Neuronal stem cell (in vitro differentiated cells): ENCODE results near the gene CCDC149.

Experiments
- DNase-seq: peaks from one replicate; pipeline ENCODE4 v3.0.0-alpha.2; 2013; ENCODE audit warnings: low spot score
- H2AFZ ChIP-seq: one replicate; pipeline ENCODE4 v1.6.1; 2013; ENCODE audit warnings: mild to moderate bottlenecking, low read length, inconsistent platforms
- H2AK5ac ChIP-seq: 2 replicates; pipeline ENCODE4 v1.6.1; 2013; ENCODE audit warnings: low read depth, mild to moderate bottlenecking, inconsistent platforms, low read length, moderate library complexity, mixed read lengths
- H2BK120ac ChIP-seq: 2 replicates; pipeline ENCODE4 v1.6.1; 2013; ENCODE audit warnings: low read depth, mild to moderate bottlenecking, inconsistent platforms, low read length, moderate library complexity, mixed read lengths
- H2BK12ac ChIP-seq: one replicate; pipeline ENCODE4 v1.6.1; 2013; ENCODE audit warnings: low read length, inconsistent platforms
- H2BK15ac ChIP-seq: 2 replicates; pipeline ENCODE4 v1.6.1; 2013; ENCODE audit warnings: mild to moderate bottlenecking, low read length, inconsistent platforms, mixed read lengths
- H2BK5ac ChIP-seq: one replicate; pipeline ENCODE4 v1.6.1; 2013; ENCODE audit warnings: inconsistent platforms, mild to moderate bottlenecking, low read length, moderate library complexity
- H3K14ac ChIP-seq: one replicate; pipeline ENCODE4 v1.6.1; 2013; ENCODE audit warnings: low read length, inconsistent platforms
- H3K18ac ChIP-seq: 2 replicates; pipeline ENCODE4 v1.6.1; 2013; ENCODE audit warnings: low read length, inconsistent platforms
- H3K23ac ChIP-seq: 2 replicates; pipeline ENCODE4 v1.6.1; 2013; ENCODE audit warnings: low read depth, mild to moderate bottlenecking, mixed read lengths, low read length, inconsistent platforms; ENCODE audit not compliant: poor library complexity
- H3K27ac ChIP-seq: replicated peaks from 3 replicates; pipeline ENCODE4 v1.5.1; 2013; ENCODE audit warnings: low read length, inconsistent platforms
- H3K27me3 ChIP-seq, 3 experiments: 2 replicates each; pipeline ENCODE4 v1.6.1; 2013; ENCODE audit warnings: low read length in 3 of 3, mild to moderate bottlenecking in 2 of 3, inconsistent platforms in 1 of 3, low read depth in 1 of 3, mixed read lengths in 1 of 3, moderate library complexity in 1 of 3; ENCODE audit not compliant: control insufficient read depth in 3 of 3, insufficient read depth in 3 of 3
- H3K36me3 ChIP-seq, 2 donors: replicated peaks in 1 of 2; 2 replicates each; pipeline ENCODE4 v1.6.1; 2013; ENCODE audit warnings: low read length in 2 of 2; ENCODE audit not compliant: control insufficient read depth in 2 of 2, insufficient read depth in 2 of 2
- H3K4ac ChIP-seq: 2 replicates; pipeline ENCODE4 v1.6.1; 2013; ENCODE audit warnings: inconsistent platforms, mild to moderate bottlenecking, low read length, moderate library complexity
- H3K4me1 ChIP-seq, 2 donors: 1 replicate in 1 of 2; 2 replicates in 1 of 2; pipeline ENCODE4 v1.6.1; 2013; ENCODE audit warnings: low read length in 2 of 2, low read depth in 1 of 2; ENCODE audit not compliant: control insufficient read depth in 2 of 2, insufficient read depth in 1 of 2
- H3K4me2 ChIP-seq: one replicate; pipeline ENCODE4 v1.6.1; 2013; ENCODE audit warnings: mild to moderate bottlenecking, low read length, inconsistent platforms; ENCODE audit not compliant: insufficient read depth, poor library complexity, severe bottlenecking
- H3K4me3 ChIP-seq, 2 donors: 2 replicates each; pipeline ENCODE4 v1.5.1; 2013; ENCODE audit warnings: low read length in 2 of 2, mild to moderate bottlenecking in 2 of 2, inconsistent platforms in 1 of 2, moderate library complexity in 1 of 2
- H3K79me1 ChIP-seq: one replicate; pipeline ENCODE4 v1.6.1; 2013; ENCODE audit warnings: low read depth, mild to moderate bottlenecking, inconsistent platforms, low read length, moderate library complexity
- H3K9ac ChIP-seq: one replicate; pipeline ENCODE4 v1.6.1; 2013; ENCODE audit warnings: mild to moderate bottlenecking, low read depth, low read length, inconsistent platforms; ENCODE audit not compliant: poor library complexity
- H3K9me3 ChIP-seq, 2 donors: replicated peaks in 1 of 2; 2 replicates each; pipeline versions ENCODE3 to v1.6.1; 2013; ENCODE audit warnings: low read length in 2 of 2, mild to moderate bottlenecking in 2 of 2, inconsistent platforms in 1 of 2, low read depth in 1 of 2, mixed read lengths in 1 of 2, moderate library complexity in 1 of 2; ENCODE audit not compliant: control insufficient read depth in 2 of 2, insufficient read depth in 1 of 2
- H4K8ac ChIP-seq: one replicate; pipeline ENCODE4 v1.6.1; 2013; ENCODE audit warnings: low read depth, mild to moderate bottlenecking, inconsistent platforms, low read length, moderate library complexity
- H4K91ac ChIP-seq: one replicate; pipeline ENCODE4 v1.6.1; 2013; ENCODE audit warnings: low read length, low read depth, mild to moderate bottlenecking, inconsistent platforms; ENCODE audit not compliant: poor library complexity
- WGBS, 2 donors: extraction: QIAGEN DNeasy Blood & Tissue Kit; methylation state at CpG; one replicate each; pipeline ENCODE4 v1.1.7; 2013; ENCODE audit warnings: missing lambda C conversion rate in 2 of 2, mixed read lengths in 1 of 2; ENCODE audit not compliant: insufficient read length in 2 of 2, insufficient replicate concordance in 1 of 2; ENCODE audit errors: extremely low coverage in 2 of 2; 5-methylcytosine and 5-hydroxymethylcytosine counted together

The CCDC149 gene

DNA sequence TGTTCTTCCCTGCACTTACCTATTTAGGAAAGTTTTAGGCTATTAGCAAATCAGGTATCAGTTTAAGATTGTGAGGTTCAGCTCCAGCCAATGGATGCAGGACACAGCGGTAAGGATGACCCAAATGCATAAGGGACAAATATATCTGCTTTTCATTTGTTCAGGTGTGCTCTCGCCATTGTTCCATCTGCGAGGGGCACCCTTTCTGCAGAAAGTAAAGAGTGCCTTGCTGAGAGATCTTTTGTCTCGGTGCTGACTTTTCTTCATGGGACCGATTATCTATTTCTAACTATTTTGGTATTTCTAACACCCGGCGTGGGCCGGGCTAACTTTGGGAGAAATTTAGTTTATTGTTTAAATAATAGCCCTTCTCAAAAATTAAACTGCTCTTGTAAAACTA is 49.0 kb downstream of the CCDC149 start:
- Histone ChIP-seq H2AK5ac (no peak overlapping the region), H2BK5ac (no peak overlapping the region)

DNA sequence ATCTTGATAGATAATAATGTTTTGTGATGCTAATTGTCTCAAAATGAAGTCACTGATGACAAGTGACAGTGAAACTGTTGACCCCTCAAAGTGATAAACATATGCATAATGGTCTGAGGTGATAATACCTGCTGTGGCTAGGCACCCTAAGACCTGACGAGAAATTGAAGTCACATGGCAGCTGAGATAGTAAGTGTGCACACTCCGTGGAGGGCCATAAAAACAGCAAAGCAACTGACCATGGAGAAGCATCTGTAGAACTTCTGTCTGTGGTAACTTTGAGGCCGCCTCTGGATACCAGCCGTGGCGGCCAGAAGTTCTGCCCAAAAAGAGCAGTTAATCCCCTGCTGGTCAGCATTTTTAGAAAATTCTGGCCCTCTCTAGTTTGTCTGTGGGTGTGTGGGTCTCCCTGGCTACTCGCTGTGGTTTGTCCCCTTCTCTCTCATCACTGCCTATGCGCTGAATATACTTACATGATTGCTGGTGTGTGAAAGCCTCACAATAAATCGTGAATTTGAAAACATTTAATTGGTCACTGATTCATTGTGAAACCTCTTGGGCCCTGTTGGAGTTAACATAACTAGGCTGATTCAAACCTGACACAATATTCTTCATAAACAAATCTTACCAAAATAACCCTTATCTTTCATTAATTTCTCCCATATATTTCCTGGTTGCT is 50.6 kb downstream of the CCDC149 start:
- no peak overlapping the region for H2BK120ac ChIP-seq
- no peak overlapping the region for H2BK15ac ChIP-seq

More for the DNA sequence above, 49.0 kb downstream of the CCDC149 start:
- Histone ChIP-seq H3K14ac (no peak overlapping the region), H3K4me1 (peaks cover 0 to 2% of the 10 kb centered on the region in 2 donors), H4K91ac (no peak overlapping the region), H4K8ac (no peak overlapping the region), H3K36me3 (no peaks in the 10 kb centered on the region), H3K4me3 (no peak overlapping the region), H3K79me1 (no peaks in the 10 kb centered on the region), H2BK12ac (no peak overlapping the region), H3K9me3 (peaks cover 9 to 19% of the 10 kb centered on the region in 2 donors), H2AFZ (no peak overlapping the region), H3K4ac (no peak overlapping the region), H2BK120ac (no peak overlapping the region), H3K18ac (no peak overlapping the region), H3K9ac (no peak overlapping the region), H3K27me3 (no peaks in the 10 kb centered on the region), H3K23ac (no peak overlapping the region), H3K4me2 (no peak overlapping the region), H3K27ac (no peak overlapping the region), H2BK15ac (no peak overlapping the region)
- no CpG with 5 or more reads among the region's 8 CpGs for WGBS, 2 donors
- no peak for DNase-seq

GRCh38 chr4:24858550-24858949 is 54.3 kb downstream of the CCDC149 start:
- no peak overlapping the region for H3K18ac ChIP-seq
- H2BK120ac ChIP-seq = no peak overlapping the region
- peaks cover 4 to 5% of the 10 kb centered on the region in 2 donors for H3K4me1 ChIP-seq
- no peak overlapping the region for H2BK12ac ChIP-seq
- peaks cover 4% of the 10 kb centered on the region in 2 donors for H3K9me3 ChIP-seq
- no peak overlapping the region for H3K27ac ChIP-seq
- H3K36me3 ChIP-seq = no peaks in the 10 kb centered on the region
- no peak overlapping the region for H3K4me3 ChIP-seq
- no peak overlapping the region for H4K8ac ChIP-seq
- no peak overlapping the region for H2AFZ ChIP-seq
- no peak overlapping the region for H2BK15ac ChIP-seq
- no peak overlapping the region for H3K9ac ChIP-seq
- H3K79me1 ChIP-seq = no peaks in the 10 kb centered on the region
- no peak overlapping the region for H4K91ac ChIP-seq
- H2BK5ac ChIP-seq = no peak overlapping the region
- no peak overlapping the region for H3K4ac ChIP-seq
- WGBS, 2 donors = no CpG with 5 or more reads among the region's 4 CpGs
- no peak overlapping the region for H3K4me2 ChIP-seq
- no peak overlapping the region for H2AK5ac ChIP-seq
- DNase-seq = no peak
- no peak overlapping the region for H3K23ac ChIP-seq
- H3K27me3 ChIP-seq = no peaks in the 10 kb centered on the region
- no peak overlapping the region for H3K14ac ChIP-seq

More for the DNA sequence above, 50.6 kb downstream of the CCDC149 start:
- Histone ChIP-seq H4K8ac (no peak overlapping the region), H3K36me3 (no peaks in the 10 kb centered on the region), H3K79me1 (no peaks in the 10 kb centered on the region), H3K9ac (no peak overlapping the region), H3K9me3 (peaks cover 9 to 19% of the 10 kb centered on the region in 2 donors), H3K14ac (no peak overlapping the region), H3K27me3 (no peaks in the 10 kb centered on the region), H4K91ac (no peak overlapping the region), H2AK5ac (no peak overlapping the region), H3K4ac (no peak overlapping the region), H3K4me1 (peaks cover 0 to 7% of the 10 kb centered on the region in 2 donors), H2AFZ (no peak overlapping the region), H2BK12ac (no peak overlapping the region), H3K18ac (no peak overlapping the region), H3K23ac (no peak overlapping the region), H3K27ac (no peak overlapping the region), H3K4me2 (no peak overlapping the region), H3K4me3 (no peak overlapping the region), H2BK5ac (no peak overlapping the region)
- no CpG with 5 or more reads among the region's 8 CpGs for WGBS, 2 donors
- no peak for DNase-seq

- Histone ChIP-seq H2AK5ac (no peak overlapping the region), H2BK5ac (no peak overlapping the region), H2BK120ac (no peak overlapping the region), H3K36me3 (no peaks in the 10 kb centered on the region), H3K18ac (no peak overlapping the region), H3K23ac (no peak overlapping the region), H3K79me1 (no peaks in the 10 kb centered on the region), H2AFZ (no peak overlapping the region), H3K4me1 (peaks cover 4 to 5% of the 10 kb centered on the region in 2 donors), H3K9me3 (peaks cover under 1 to 4% of the 10 kb centered on the region in 2 donors), H3K4me3 (no peak overlapping the region), H2BK12ac (no peak overlapping the region), H3K4me2 (no peak overlapping the region), H2BK15ac (no peak overlapping the region), H3K27ac (no peak overlapping the region), H3K4ac (no peak overlapping the region), H3K14ac (no peak overlapping the region), H4K8ac (no peak overlapping the region), H4K91ac (no peak overlapping the region), H3K9ac (no peak overlapping the region), H3K27me3 (no peaks in the 10 kb centered on the region)
- DNase-seq = no peak
- WGBS, 2 donors = no CpG with 5 or more reads among the region's 3 CpGs
Measured at GRCh38 chr4:24858026-24858425, 54.8 kb downstream of the CCDC149 start.
